ENCODE data around the gene CD163L1.

DNA sequence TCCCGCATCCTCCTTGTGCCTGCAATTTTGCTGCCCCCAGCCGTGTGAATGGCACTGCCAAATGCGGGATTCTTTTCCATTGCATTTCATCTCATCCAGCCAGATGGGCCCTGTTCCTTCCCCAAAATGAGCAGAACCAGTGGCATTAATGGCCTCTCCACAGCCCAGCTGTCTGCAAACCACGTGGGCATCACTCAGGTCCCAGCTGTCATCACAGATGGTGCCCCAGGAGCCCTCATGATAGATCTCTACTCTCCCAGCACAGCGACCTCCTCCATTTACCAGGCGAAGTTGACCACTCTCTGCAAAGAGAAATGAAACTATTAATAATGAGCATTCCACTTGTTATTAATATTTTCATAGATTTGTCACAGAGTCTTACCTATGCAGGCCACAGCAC, 42.6 kb upstream of the CD163L1 start:
- TF ChIP-seq CTCF (IDR thresholded peaks at IDR 0.05) (no peak), POLR2A (IDR thresholded peaks at IDR 0.05) (no peak)

All from body of pancreas (tissue), 4 donors.